Activated T-helper 9 cell treated with anti-CD3 and anti-CD28 coated beads, Interleukin-2, amount 50 U/mL, for 16 hours (primary cell): ENCODE results near the gene NFATC2.

Experiments used
- DNase-seq: peaks from one replicate; pipeline ENCODE4 v3.0.0-alpha.2; 2020; ENCODE audit warnings: low read depth

Gene NFATC2

DNA sequence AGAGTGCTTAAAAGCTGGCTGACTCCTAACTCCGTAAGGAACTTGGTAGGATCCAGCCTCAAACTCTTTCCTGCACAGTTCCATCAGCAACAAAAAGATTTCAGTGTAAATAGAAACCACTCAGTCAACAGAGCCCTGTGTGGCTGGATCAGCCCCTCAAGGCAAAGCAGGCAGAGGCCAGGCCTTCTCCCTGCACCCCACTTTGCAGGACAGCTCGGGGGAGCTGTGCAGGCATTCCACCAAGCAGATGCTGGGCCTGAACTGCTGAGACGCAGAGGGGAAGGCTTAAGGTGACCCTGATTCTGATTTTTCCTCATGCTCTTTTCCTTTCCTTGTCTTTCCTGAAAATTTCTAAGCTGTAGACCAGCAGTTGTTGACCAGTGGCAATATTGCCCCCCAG, 91.5 kb downstream of the NFATC2 start:
- no peak for DNase-seq

DNA sequence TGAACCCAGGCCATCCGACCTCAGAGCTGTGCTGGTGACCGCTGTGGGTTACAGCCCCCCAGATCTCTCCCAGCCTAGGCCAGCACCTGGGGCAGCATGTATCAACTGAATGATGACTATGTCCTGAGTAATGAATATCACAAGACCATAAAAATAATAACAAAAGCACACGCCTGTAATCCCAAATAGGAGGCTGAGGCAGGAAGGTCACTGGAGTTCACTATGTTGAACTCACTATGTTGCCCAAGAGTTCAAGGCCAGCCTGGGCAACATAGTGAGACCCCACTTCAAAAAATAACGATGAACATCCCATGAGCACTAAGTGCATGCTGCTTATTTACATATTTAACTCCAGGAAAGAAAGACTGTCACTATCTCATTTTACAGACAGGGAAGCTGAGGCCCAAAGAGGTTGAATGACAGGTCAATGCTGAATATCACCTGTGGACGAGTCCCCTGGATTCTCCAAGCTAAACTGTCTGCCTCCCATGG, 92.3 kb downstream of the NFATC2 start:
- no peak for DNase-seq

DNA sequence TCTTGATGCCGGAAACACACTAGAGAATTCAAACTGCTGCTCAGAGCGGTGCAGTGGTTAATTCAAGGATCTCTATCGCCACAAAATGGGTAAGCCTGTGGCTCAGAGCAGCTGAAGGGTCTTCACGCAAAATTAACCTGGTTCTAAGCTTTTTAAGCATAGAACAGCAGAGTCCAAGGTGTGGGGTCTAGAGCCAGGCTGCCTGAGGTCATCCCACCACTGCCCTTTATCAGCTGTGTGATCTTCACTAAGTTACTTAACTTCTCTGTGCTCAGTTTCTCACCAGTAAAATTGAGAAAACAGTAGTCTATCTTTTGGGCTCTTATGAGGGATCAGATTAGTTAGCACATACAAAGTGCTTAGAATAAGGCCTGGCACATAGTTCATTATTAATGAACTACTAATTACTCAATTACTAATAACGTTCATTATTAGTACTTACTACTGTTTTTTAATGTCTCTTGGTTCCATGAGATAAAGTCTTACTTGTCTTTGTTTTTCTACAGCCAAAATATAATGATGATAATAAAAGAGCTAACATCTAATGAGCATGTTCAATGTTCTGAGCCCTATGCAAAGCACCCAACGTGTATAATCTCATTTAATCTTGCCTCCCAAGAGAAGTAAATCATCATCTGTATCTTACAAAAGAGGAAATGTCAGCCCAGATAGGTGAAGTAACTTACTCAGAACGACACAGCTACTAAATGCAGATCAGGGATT, 92.9 kb downstream of the NFATC2 start:
- no peak for DNase-seq

DNA sequence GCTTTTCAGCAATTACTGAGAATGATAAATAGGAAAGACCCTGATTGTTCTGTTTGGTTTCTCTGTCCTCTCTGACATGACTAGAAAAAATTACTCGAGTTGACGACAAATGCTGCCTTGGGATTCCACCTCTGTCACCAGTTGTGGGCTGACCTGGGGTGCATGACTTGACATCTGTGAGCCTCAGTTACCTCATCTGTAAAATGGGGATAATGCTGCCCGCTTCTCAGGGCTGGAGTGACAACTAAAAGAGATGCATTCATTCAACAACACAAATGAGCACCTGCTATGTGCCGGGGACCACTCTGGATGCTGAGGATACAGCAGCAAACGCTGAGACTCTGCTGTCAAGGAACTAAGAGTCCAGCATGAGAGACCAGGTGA, 94.8 kb downstream of the NFATC2 start:
- no peak for DNase-seq

DNA sequence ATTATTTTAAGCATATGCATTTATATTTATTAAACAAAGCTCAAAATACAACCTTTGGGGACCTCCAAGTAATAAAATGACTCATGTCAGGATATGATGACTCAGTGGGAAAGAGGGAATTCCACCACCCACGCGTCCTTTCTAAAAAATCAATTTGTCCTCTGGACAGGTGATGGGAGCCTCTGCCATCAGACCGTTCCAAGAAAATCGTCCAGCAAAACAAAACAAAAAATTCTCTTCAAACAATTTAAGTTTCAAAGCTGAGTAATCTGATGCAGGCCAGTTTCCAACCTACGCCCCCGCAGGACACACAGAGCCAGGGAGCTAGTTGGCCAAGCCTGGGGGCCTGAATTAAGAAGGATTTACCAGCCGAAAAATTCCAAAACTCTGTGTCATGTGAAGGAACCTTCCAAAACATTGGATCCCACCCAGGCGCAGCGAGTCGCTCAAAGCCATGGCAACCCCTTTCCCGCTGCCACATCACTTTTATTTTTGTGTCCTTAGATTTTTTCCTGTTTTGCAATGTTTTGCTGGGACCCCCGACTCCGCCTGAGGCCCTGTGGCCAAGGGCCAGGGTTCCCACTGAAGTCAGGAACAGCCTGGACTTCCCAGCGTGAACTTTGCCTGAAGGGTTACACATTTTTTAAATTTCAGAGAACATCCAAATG, 95.3 kb downstream of the NFATC2 start:
- DNase-seq, result no peak

DNA sequence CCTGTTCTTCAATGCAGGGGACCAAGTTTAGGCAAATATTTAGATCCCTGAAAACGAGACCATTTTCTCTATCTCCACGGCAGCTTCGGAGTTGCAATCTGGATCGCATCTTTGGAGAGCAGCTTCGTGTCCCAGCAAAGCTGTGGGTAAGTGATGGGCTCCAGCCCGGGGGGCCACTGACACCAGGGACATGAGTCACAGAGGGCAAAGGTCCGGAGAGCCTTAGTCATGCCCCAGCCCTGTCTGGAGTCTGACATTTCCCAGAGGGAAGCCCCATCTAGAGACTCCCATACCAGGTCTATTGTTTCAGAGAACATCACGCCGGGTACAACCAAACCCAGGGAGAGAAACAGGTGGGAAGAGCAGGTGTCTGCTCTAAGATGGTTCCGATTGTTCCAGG, 95.9 kb downstream of the NFATC2 start:
- DNase-seq, result no peak

DNA sequence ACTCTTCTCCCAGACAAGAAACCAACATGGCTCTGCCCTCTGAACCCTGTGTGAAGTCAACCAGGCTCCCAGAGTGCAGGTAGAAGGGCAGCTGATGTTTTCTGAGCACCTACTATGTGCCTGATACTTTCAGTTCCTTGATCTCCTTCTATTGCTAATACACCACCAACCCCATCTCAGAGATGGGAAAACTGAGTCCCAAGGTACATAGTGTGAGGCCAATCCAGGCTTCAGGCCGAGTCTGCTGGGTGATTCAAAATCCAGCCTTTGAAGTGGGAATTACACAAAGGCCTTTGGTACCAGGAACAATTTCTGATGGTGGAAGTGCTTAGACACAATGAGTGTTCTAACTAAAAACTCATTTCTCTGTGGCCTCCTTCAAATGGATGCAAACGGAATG, 96.3 kb downstream of the NFATC2 start:
- no peak for DNase-seq

DNA sequence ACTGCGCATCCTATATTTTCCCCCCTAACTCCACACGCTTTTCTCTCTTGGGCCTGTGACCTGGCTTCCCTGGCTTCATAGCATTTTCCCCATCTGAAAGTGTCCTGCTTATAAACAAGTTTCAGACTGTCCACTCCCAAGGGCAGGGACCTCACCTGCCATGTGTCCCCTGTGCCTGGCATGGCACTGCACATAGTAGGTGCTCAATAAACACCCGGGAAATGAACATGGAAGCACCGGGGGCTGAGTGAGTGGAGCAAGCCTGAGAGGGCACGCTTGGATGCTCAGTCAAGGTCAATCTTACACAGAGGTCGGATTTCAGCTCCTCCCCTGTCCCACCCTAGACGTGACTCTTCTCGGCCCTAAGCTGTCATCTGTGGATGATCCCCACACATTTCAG, 96.9 kb downstream of the NFATC2 start:
- DNase-seq, result no peak

DNA sequence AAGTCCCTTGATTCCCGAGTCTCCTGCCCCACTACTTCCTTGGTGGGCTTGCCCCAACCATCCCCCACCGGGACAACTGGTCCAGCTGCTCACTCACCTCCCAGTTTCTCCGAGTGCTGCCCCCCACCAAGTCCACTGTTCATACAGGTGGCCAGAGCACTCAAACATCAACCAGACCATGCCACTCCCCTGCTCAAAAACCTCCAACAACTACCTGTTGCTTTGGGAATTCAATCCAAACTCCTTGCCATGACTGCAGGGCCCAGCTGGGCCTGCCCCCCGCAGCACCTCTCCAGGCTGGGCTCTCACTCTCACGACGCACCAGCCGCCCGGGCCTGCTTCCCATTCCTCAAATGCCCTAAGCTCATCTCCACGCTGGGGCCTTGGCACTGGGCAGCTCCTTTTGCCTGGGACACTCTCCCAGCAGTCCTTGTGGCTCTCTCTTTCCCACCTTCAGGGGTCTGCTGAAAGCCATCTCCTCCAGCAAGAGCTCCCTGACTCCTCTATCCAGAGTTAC, 97.5 kb downstream of the NFATC2 start:
- no peak for DNase-seq

DNA sequence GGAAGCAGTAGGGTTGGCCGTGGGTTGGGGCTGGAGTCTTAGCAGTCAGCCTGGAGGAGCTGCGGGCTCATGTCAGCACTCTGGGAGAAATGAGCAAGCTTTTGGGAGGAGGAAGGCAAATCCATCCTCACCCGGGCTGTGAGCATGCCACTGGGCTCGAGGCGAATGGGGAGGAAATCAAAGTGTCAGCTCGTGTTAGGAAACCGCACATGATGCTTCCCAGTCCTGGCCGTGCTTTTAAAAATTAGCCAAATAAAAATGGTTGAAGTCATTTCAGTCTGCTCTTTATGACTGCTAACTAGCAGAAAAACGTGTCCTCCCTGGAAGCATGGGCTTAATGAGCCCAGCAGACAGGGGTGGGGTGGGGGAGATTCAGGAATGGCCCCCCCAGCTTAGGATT, 98.1 kb downstream of the NFATC2 start:
- no peak for DNase-seq

DNA sequence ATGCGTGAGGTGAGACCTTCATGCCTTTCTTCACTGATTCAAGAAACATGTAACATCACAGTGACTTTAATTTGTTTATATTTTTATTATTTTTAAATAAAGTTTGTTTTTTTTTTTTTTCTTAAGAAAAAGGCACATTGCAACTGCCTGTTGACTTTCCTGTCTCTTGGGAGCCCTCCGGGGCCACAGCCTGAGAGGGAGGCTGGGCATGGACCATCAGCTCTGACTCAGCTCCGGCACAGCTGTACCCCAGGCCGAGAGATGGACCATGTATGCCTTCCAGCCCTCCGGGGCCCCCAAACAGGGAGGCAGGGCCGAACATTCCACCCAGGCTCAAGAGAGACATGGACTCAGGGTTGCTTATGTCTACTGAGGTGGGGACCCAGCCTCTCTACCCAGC, 99.9 kb downstream of the NFATC2 start:
- no peak for DNase-seq

DNA sequence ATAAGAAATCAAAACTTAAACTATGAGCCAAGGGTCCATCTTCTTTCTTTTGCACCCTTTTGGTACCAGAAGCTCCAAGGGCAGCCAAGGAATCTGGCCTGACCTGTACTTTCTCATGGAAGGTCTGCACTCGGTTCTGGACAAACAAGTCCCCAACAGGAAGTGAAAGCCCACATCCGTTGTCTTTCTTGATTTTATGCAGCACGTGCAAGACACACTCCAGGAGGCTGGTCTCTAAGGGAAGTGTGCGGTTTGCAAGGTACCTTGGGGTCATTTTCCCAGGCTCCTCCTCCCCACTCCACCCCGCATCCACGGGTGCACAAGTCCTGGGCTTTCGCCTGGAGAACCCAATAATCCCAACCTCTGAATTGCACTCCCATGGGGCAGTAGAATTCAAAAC, 101.9 kb downstream of the NFATC2 start:
- no peak for DNase-seq

DNA sequence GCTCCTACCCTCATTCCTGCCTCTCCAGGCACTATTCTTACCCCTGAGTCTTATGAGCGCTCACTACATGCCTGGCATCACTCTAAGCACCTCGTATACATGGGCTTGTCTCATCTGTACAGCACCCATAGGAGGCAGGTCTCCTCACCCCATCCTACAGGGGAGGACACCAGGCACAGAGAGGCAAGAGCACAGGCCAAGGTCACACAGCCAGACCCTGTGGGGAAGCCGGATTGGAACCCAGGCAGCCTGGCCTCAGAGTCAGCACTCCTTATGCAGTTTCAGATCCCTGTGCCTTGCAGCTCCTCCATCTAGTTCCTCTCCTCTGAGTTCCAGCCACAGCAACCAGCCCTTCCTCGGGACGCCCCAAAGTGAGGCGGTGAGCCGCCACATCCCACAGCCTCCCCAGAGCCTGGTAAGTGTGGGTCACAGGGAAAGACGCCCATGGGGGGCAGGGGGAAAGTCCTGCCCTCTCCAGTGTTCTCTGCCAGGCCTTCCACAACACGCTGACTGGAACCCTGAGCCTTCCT, 103.3 kb downstream of the NFATC2 start:
- no peak for DNase-seq

DNA sequence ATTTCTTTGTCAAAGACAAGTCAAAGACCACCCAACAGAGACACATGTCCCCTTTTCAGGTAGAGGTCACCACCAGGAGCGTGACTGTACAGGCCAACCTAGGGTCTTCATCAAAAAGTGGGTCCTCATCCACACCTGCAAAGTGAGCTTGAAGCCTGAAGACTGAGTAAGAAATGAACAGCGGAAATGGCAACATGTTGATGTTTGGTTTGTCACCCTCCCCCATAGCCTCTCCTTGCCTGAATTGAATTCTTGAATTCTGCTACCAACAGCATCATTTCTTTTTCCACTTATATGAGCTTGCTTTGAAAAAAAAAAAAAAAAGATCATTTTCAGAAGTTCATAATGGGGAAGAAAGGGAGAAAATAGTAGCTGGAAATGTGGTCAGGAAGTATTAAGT, 104.4 kb downstream of the NFATC2 start:
- DNase-seq, result no peak

DNA sequence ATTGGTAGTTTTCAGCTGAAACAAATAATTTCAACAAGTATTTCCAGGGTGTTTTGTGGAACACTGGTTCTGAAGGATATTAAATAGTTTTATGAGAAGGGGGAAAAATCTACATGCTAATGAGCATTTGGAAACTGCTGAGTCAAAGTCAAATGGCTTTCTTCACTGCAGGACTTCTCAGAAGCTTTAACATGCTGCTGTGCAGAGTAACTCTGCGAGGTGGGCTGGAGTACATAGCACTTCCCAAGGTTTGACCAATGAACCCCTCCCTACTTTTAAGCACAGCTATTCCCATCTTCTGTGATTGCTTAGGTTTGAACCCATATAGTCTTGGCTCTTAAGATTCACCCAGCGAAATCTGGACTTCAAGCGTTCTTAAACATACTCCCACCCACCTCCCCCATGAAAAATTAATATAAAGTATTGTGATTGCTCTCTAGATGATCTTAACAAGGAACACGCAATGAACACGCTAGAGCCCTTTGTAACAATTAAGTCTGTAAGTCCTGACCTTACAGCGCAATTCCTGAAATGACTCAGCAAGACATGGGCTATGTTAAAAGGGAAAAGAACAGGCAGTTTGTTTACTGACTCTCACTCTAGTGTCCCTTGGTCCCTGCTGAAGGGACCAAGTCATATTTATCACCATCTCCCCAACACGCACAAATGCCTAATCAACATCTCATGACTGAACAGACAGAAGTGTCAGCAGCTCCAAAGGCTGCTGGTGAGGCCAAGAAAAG, 105.2 kb downstream of the NFATC2 start:
- no peak for DNase-seq

DNA sequence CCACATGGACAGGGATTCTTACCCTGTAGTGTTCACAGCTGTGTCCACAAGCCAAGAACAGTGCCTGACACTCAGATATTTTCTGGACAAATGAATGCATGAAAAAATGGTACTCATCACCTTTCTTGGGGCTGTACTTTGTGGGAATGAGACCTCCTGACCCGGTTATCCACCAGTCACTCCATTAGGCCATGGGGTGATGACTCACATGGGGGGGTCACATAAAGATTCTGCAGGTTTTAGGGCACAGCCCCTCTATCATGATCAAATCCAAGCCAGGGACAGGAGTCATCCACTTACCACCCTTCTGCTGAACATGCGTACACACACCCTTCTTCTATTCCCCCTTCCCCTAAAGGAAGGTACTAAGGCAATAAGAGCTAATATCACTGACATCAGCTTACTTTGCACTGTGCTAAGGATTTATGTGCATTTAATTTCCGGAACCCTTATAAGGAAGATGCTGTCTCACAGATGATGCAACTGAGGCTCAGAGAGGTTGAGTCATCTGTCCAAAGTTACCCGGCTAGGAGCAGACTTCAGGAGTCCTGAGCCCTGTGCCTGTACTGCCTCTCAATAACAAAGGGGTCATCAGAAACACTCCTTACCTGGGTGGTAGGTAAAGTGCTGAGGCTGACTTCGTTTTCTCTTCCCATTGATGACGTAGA, 107.8 kb downstream of the NFATC2 start:
- no peak for DNase-seq

DNA sequence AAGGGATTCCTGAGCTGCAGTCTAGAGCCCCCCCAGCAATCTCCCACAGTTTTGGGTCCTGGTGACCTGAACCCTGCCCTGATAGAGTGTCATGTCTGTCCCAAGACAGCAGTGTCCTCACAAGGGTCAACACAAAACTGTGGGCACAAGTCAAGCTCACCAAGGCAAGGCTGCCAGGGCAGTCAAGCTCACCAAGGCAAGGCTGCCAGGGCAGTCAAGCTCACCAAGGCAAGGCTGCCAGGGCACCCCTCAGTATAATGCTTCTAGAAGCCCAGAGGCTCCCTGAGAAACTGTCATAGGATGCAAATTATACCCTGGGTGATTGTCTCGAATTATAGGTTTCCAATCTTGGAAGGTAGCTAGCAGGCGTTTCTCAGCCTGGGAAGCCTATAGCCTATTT, 108.5 kb downstream of the NFATC2 start:
- no peak for DNase-seq

DNA sequence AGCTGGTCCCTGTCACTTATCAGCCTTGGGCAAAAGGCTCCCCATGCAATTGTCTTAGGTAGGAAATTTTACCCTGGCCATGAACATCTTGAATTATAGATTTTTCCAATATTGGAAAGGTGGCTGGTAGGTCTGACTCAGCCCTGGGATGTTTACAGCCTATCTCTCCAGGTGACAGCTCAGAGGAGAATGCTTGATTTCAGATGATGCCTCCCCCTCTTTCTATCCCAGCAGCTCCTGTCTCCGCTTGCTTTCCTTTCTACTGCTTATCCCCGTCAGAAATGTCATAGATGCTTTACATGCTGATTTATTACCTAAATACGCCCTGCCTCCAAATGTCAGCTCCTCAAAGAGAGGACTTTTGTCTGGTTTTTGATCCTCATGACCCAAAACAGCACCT, 109.6 kb downstream of the NFATC2 start:
- DNase-seq, result no peak

DNA sequence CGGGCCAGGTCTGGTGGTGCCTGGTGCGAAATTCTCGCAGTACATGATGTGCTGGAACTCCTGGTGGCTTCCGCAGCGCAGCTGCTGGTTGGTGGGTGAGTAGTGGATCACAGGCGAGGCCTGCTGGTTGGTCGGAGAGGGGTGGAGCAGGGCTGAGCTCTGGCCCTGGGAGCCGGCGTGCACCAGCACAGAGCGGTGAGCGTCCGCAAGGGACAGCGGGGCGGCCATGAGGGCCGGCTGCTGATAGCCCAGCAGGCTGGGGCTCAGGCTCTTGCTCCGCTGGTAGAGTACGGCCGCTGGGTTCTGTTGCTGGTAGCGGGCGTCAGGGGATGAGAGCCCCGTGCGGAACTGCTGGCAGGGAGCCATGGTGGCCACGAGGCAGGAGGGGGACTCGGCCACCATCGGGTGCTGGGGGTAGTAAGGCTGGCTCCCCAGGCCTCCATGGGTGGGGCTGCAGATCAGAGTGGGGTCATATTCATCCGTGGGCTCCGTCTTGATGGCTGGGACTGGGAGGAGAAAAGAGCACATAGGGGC, 110.2 kb downstream of the NFATC2 start:
- DNase-seq, result no peak

DNA sequence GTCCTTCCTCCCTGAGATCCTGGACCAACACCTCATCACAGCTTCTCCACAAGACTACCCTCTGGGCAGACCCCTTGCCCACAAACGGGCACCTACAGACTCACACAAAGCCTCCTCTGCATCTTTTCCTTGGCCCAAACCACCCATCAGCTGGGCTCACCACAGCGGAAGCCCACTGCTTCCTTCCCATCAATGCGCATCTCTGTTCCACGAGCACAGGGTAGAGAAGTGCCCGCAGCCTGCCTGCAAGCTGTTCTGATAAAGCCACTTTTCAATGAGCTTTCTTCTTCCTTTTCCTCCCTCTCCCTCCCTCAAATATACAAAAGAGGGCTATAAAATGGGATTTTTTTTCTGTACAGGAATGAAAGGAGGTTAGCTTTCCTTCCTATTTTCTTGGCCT, 111.2 kb downstream of the NFATC2 start:
- no peak for DNase-seq

DNA sequence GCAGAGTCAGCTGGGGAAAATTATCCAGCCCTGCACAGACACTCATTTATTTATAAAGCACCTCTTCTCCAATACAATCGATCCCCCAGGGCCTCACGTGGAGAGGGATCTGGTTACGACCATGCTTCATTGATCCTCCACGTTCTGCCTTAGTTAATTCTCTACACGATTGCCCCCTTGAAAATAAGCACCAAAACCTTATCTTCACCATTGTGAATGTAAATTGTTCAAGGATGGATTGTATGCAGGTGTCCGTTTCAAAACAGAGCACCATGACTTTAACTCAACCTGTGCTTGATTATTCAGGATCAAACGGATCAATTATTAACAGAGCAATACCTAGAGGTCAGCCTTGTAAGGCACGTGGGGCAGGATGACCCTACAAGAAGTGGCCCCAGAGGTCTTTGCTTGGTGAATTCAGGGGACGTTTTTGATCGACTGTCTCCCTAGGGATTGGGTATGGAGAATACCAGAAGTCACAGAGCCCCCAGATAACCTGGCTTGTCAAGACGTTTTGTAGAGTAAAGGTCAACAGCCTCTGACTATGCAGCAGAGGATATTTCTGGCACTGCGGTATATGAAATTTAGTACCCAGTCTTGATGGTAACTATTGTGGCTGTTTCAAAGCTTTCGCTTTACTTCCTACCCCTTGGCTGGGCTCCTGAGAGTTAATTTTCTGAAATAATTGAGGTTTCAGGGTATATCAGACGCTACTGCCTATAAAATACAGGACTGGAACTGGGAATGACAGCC, 112.1 kb downstream of the NFATC2 start:
- DNase-seq, result no peak
